Measurements from ENCODE around the gene CD27. TPM values are rescaled to one million over a fixed set of nuclear protein-coding genes. Genes with fewer than 3 reads are reported as not detected.
A peak's percentile ranks its signal among the peaks of the same experiment; 100 is the strongest.
"Not testable (repeated sequence)": the region's sequence is repeated elsewhere in the genome, so short reads cannot be mapped to it uniquely, and the experiment has no call there.

CD27 gene
- total RNA-seq, 1 donor from 2014 or later = 39.3 TPM

- Mint-ChIP-seq H3K27ac (peak overlapping the region; percentile 99), H3K4me3 (peak overlapping the region; percentile 76), H3K27me3 (no peaks in the 10 kb centered on the region), H3K4me1 (peaks cover 65% of the 10 kb centered on the region), H3K9me3 (no peaks in the 10 kb centered on the region), H3K36me3 (ENCODE audit: low read depth) (no peaks in the 10 kb centered on the region)
- ChIA-PET POLR2A (interaction anchor here (0.9 to 8.6 kb wide), 12 partner anchors 8 to 141 kb away, joined by 3 to 200 read pairs (median 32); partner anchors contain the start of genes CD27, GAPDH, MRPL51 and NOP2), CTCF (interaction anchor here (1.3 to 7.6 kb wide), 5 partner anchors 17 to 112 kb away, joined by 5 to 276 read pairs (median 41); partner anchors contain the start of genes CD27 and VAMP1)
- ATAC-seq (ENCODE audit: low read depth) (peak; percentile 68), DNase-seq (peak; percentile 71)
- TF ChIP-seq CTCF (IDR thresholded peaks at IDR 0.05) = no peak
- intact Hi-C loops (cut with micrococcal nuclease) = loop anchor here (1.0 to 10.0 kb wide), 9 partner anchors 16 to 1548 kb away; partner anchors contain the start of genes CDCA3, PTPN6, TAPBPL and USP5
Measured at GRCh38 chr12:6426882-6427671, 17.7 kb upstream of the CD27 start.

DNA sequence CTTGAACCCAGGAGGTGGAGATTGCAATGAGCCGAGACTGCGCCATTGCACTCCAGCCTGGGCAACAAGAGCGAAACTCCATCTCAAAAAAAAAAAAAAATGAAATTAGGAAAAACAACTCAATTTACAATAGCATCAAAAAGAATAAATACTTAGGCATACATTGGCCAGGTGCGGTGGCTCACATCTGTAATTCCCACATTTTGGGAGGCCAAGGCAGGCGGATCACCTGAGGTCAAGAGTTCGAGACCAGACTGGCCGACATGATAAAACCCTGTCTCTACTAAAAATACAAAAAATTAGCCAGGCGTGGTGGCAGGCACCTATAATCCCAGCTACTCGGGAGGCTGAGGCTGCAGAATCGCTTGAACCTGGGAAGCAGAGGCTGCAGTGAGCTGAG is 17.0 kb upstream of the CD27 start:
- peaks cover 68% of the 10 kb centered on the region for H3K4me1 Mint-ChIP-seq
- CTCF ChIA-PET = interaction anchor here (1.0 to 7.6 kb wide), 3 partner anchors 35 to 112 kb away, joined by 3 to 276 read pairs (median 111); partner anchors contain the start of gene VAMP1
- H3K27me3 Mint-ChIP-seq; H3K36me3 Mint-ChIP-seq (ENCODE audit: low read depth); ATAC-seq (ENCODE audit: low read depth); H3K9me3 Mint-ChIP-seq; DNase-seq: not testable (repeated sequence)
- H3K27ac Mint-ChIP-seq = peak overlapping the region; percentile 99
- POLR2A ChIA-PET = interaction anchor here (0.7 to 8.6 kb wide), 12 partner anchors 7 to 464 kb away, joined by 4 to 200 read pairs (median 14); partner anchors contain the start of genes CD27, GAPDH, MRPL51 and TAPBPL
- intact Hi-C loops (cut with micrococcal nuclease) = loop anchor here (1.0 to 10.0 kb wide), 8 partner anchors 16 to 1547 kb away; partner anchors contain the start of genes CDCA3, PTPN6, TAPBPL and USP5
- peak overlapping the region; percentile 76 for H3K4me3 Mint-ChIP-seq

- CTCF ChIA-PET = interaction anchor here (1.0 to 7.6 kb wide), 3 partner anchors 35 to 111 kb away, joined by 3 to 276 read pairs (median 111); partner anchors contain the start of gene VAMP1
- intact Hi-C loops (cut with micrococcal nuclease) = loop anchor here (5.0 to 10.0 kb wide), 3 partner anchors 424 to 1546 kb away; partner anchors contain the start of genes CDCA3, PTPN6 and USP5
- Mint-ChIP-seq H3K4me3 (peak overlapping the region; percentile 53), H3K36me3 (ENCODE audit: low read depth) (no peaks in the 10 kb centered on the region), H3K4me1 (peaks cover 71% of the 10 kb centered on the region), H3K27ac (peak overlapping the region; percentile 99), H3K27me3 (no peaks in the 10 kb centered on the region), H3K9me3 (no peaks in the 10 kb centered on the region)
- no peak for TF ChIP-seq CTCF (IDR thresholded peaks at IDR 0.05)
- POLR2A ChIA-PET = interaction anchor here (0.7 to 8.6 kb wide), 9 partner anchors 10 to 464 kb away, joined by 4 to 200 read pairs (median 71); partner anchors contain the start of genes CD27, GAPDH, MRPL51 and TAPBPL
- DNase-seq (no peak), ATAC-seq (ENCODE audit: low read depth) (no peak)
Measured at GRCh38 chr12:6428326-6428725, 16.4 kb upstream of the CD27 start.

GRCh38 chr12:6430124-6430989 is 14.4 kb upstream of the CD27 start:
- Mint-ChIP-seq H3K36me3 (ENCODE audit: low read depth) (no peaks in the 10 kb centered on the region), H3K27ac (peak overlapping the region; percentile 65), H3K4me3 (peak overlapping the region; percentile 58), H3K4me1 (peaks cover 72% of the 10 kb centered on the region), H3K9me3 (no peaks in the 10 kb centered on the region), H3K27me3 (no peaks in the 10 kb centered on the region)
- DNase-seq (no peak), ATAC-seq (ENCODE audit: low read depth) (no peak)
- POLR2A ChIA-PET = no interaction called here
- CTCF ChIA-PET = no interaction called here
- intact Hi-C loops (cut with micrococcal nuclease) = no loop called here
- TF ChIP-seq CTCF (IDR thresholded peaks at IDR 0.05) = no peak

GRCh38 chr12:6432991-6433390 is 11.8 kb upstream of the CD27 start:
- DNase-seq (no peak), ATAC-seq (ENCODE audit: low read depth) (peak; percentile 57)
- Mint-ChIP-seq H3K27me3 (no peaks in the 10 kb centered on the region), H3K9me3 (no peaks in the 10 kb centered on the region), H3K4me1 (peaks cover 46% of the 10 kb centered on the region), H3K27ac (peak overlapping the region; percentile 78), H3K36me3 (ENCODE audit: low read depth) (no peaks in the 10 kb centered on the region), H3K4me3 (peak overlapping the region; percentile 24)
- intact Hi-C loops (cut with micrococcal nuclease) = no loop called here
- no peak for TF ChIP-seq CTCF (IDR thresholded peaks at IDR 0.05)
- POLR2A ChIA-PET = interaction anchor here (1.1 to 3.7 kb wide), 5 partner anchors 11 to 38 kb away, joined by 3 to 28 read pairs (median 19); partner anchors contain the start of genes CD27 and TAPBPL
- CTCF ChIA-PET = interaction anchor here (1.0 to 2.3 kb wide), 2 partner anchors 10 to 33 kb away, joined by 3 to 8 read pairs; no protein-coding TSS in a partner anchor

All from activated B cell treated with CpG ODN at 0.5 μM for 24 hours (primary cell).